HepG2 (cell line): ENCODE results near the gene MGLL. TPM values are rescaled to one million over a fixed set of nuclear protein-coding genes. Genes with fewer than 3 reads are reported as not detected.

Source experiments
- ATAC-seq: fragments of 200-7000 bp; cut with Tn5 transposase; 3 replicates; pipeline ENCODE4 v1.9.1; 2020; ENCODE audit warnings: mild to moderate bottlenecking, moderate library complexity
- BruUV-seq: library from RNA; stranded (reverse); fragments of 400-500 nt; replicated peaks from 2 replicates; lab custom pipeline; 2021; lab: Mats Ljungman, UMichigan
- CTCF ChIA-PET: fragments of 300-600 bp; formaldehyde crosslinking; extraction: SDS; loops from one replicate; lab custom pipeline; 2021; ENCODE audit warnings: low total read pairs, inconsistent platforms, low intra/inter-chr PET ratio; lab: Yijun Ruan, JAX
- POLR2A ChIA-PET: fragments of 350-600 bp; sonication (Branson Sonifier 250); formaldehyde crosslinking; loops from one replicate; lab custom pipeline; 2020; ENCODE audit warnings: antibody characterized with exemption, inconsistent platforms; lab: Yijun Ruan, JAX
- DNase-seq: peaks from one replicate; pipeline ENCODE4 v3.0.0-alpha.2; 2015; ENCODE audit warnings: low spot score
- FAIRE-seq: peaks from 3 replicates; lab custom pipeline; 2011; peaks lifted over from hg19 to GRCh38; lab: Jason Lieb, UNC
- H2AFZ ChIP-seq: one replicate; pipeline ENCODE4 v1.6.1; 2011; ENCODE audit warnings: low read length, inconsistent platforms
- H3K27ac ChIP-seq: fragments of 300-600 bp; 3 replicates; pipeline ENCODE4 v1.8.0; 2011; ENCODE audit warnings: mixed run types, mild to moderate bottlenecking, mixed read lengths, low read length, inconsistent platforms; ENCODE audit not compliant: insufficient read depth; ENCODE audit errors: extremely low read length
- H3K27me3 ChIP-seq, 2 experiments: fragments of 200-600 bp in 1 of 2; 2 replicates in 1 of 2; 3 replicates in 1 of 2; pipeline versions ENCODE4 v1.6.0 to v1.8.0; 2011; ENCODE audit warnings: low read length in 2 of 2, mild to moderate bottlenecking in 2 of 2, moderate library complexity in 2 of 2, inconsistent platforms in 1 of 2; ENCODE audit not compliant: insufficient read depth in 2 of 2, control insufficient read depth in 1 of 2
- H3K36me3 ChIP-seq, 2 experiments: fragments of 200-600 bp in 1 of 2; replicated peaks in 1 of 2; 2 replicates in 1 of 2; 3 replicates in 1 of 2; pipeline versions ENCODE4 v1.5.1 to v1.8.0; 2011; ENCODE audit warnings: low read length in 2 of 2, inconsistent platforms in 1 of 2; ENCODE audit not compliant: insufficient read depth in 2 of 2, control insufficient read depth in 1 of 2
- H3K4me1 ChIP-seq: 2 replicates; pipeline ENCODE4 v1.5.1; 2012; ENCODE audit warnings: low read length, inconsistent platforms; ENCODE audit not compliant: insufficient read depth
- H3K4me2 ChIP-seq: 2 replicates; pipeline ENCODE4 v1.6.0; 2011; ENCODE audit warnings: low read depth, low read length, inconsistent platforms
- H3K4me3 ChIP-seq, 3 experiments: fragments of 200-600 bp in 1 of 3; sonication (generic), shearing (Covaris generic) in 1 of 3; replicated peaks in 1 of 3; 2 replicates each; pipeline ENCODE4 v1.5.1; 2011 to 2016; ENCODE audit warnings: low read length in 3 of 3, inconsistent platforms in 2 of 3, low read depth in 2 of 3, mild to moderate bottlenecking in 2 of 3, control low read depth in 1 of 3, mixed read lengths in 1 of 3; ENCODE audit not compliant: insufficient read depth in 1 of 3
- H3K79me2 ChIP-seq: one replicate; pipeline ENCODE4 v1.6.1; 2011; ENCODE audit warnings: low read length, inconsistent platforms; ENCODE audit not compliant: insufficient read depth
- H3K9ac ChIP-seq: 2 replicates; pipeline ENCODE4 v1.6.0; 2011; ENCODE audit warnings: mild to moderate bottlenecking, low read depth, low read length, inconsistent platforms; ENCODE audit not compliant: insufficient read depth
- H3K9me3 ChIP-seq: 2 replicates; pipeline ENCODE4 v1.5.1; 2012; ENCODE audit warnings: mild to moderate bottlenecking, low read length
- H4K20me1 ChIP-seq: 2 replicates; pipeline ENCODE4 v1.6.0; 2011; ENCODE audit warnings: inconsistent platforms, mild to moderate bottlenecking, low read length, moderate library complexity; ENCODE audit not compliant: insufficient read depth
- ATF2 ChIP-seq: sonication (generic); formaldehyde crosslinking; IDR thresholded peaks from 2 replicates; pipeline ENCODE4 v1.4.0; 2020; ENCODE audit warnings: missing genetic modification reagents
- ATF6 ChIP-seq: sonication (generic); formaldehyde crosslinking; conservative IDR thresholded peaks from 2 replicates; pipeline ENCODE4 v1.4.0; 2020; ENCODE audit warnings: missing genetic modification reagents
- NFE2 ChIP-seq: sonication (generic); formaldehyde crosslinking; IDR thresholded peaks from 2 replicates; pipeline ENCODE4 v1.4.0; 2020; ENCODE audit warnings: missing genetic modification reagents
- SAP130 ChIP-seq: IDR thresholded peaks from 2 replicates; pipeline ENCODE4 v1.6.1; 2016; ENCODE audit warnings: low read depth
- SRSF9 ChIP-seq: fragments of 200-400 bp; formaldehyde crosslinking; IDR thresholded peaks from 2 replicates; pipeline ENCODE4 v1.6.1; 2018; ENCODE audit warnings: borderline replicate concordance, mild to moderate bottlenecking, low read depth, low read length; ENCODE audit not compliant: insufficient read depth, poor library complexity, severe bottlenecking
- TCF12 ChIP-seq, 2 experiments: fragments of 450-650 bp in 1 of 2; sonication (generic) in 1 of 2; formaldehyde crosslinking in 1 of 2; IDR thresholded peaks; 2 replicates each; pipeline versions ENCODE4 v1.6.1 to v1.8.0; 2017 to 2022; ENCODE audit warnings: antibody characterized with exemption in 1 of 2, mild to moderate bottlenecking in 1 of 2, missing genetic modification reagents in 1 of 2, moderate library complexity in 1 of 2
- ZNF121 ChIP-seq: sonication (generic); formaldehyde crosslinking; IDR thresholded peaks from 2 replicates; pipeline ENCODE4 v1.5.0; 2020; ENCODE audit warnings: mild to moderate bottlenecking, missing genetic modification reagents
- ZNF331 ChIP-seq: sonication (generic); formaldehyde crosslinking; IDR thresholded peaks from 2 replicates; pipeline ENCODE4 v1.4.0; 2020; ENCODE audit warnings: missing genetic modification reagents
- ZNF550 ChIP-seq: sonication (generic); formaldehyde crosslinking; IDR thresholded peaks from 2 replicates; pipeline ENCODE4 v1.4.0; 2020; ENCODE audit warnings: mild to moderate bottlenecking, missing genetic modification reagents, borderline replicate concordance
- ZNF562 ChIP-seq: sonication (generic); formaldehyde crosslinking; IDR thresholded peaks from 2 replicates; pipeline ENCODE4 v1.8.0; 2022; ENCODE audit warnings: missing genetic modification reagents, borderline replicate concordance
- ZSCAN21 ChIP-seq: sonication (generic); formaldehyde crosslinking; IDR thresholded peaks from 2 replicates; pipeline ENCODE4 v1.8.0; 2022; ENCODE audit warnings: mild to moderate bottlenecking, missing genetic modification reagents, moderate library complexity, borderline replicate concordance
- WGBS: methylation state at CpG from one replicate; pipeline ENCODE4 v1.1.6; 2017; ENCODE audit warnings: low lambda C conversion rate; 5-methylcytosine and 5-hydroxymethylcytosine counted together
- in situ Hi-C: cut with HindIII; loops from 2 replicates; pipeline ENCODE4 v1.10.0; 2017; ENCODE audit warnings: low pct_unique_long_range_greater_than_20kb; ENCODE audit not compliant: extremely low pct_ligation_motif_present
- intact Hi-C: fragments of 100-400 bp; cut with micrococcal nuclease; formaldehyde crosslinking; loops from one replicate; pipeline ENCODE4 v1.10.0; 2022; ENCODE audit not compliant: unreplicated experiment
- polyA plus RNA-seq, 8 experiments: library from polyadenylated mRNA; depleted of rRNA in 3 of 8; stranded (reverse) in 7 of 8; unstranded in 1 of 8; fragments of >200 nt; fragmentation: Illumina TruSeq in 4 of 8; extraction: Trizol in 4 of 8; gene quantifications; 2 replicates each; pipeline versions ENCODE4 v1.2.1 to v1.2.3, GENCODE V29; 2011 to 2016; ENCODE audit warnings: low read depth in 4 of 8, missing spikeins in 1 of 8, mixed read lengths in 1 of 8; ENCODE audit not compliant: insufficient read depth in 1 of 8
- total RNA-seq, 5 experiments: library from RNA; depleted of rRNA; stranded (reverse); fragments of >200 nt; fragmentation: Illumina TruSeq; extraction: Trizol; gene quantifications; 2 replicates each; pipeline ENCODE4 v1.2.3, GENCODE V29; 2016; ENCODE audit warnings: low read depth in 1 of 5
- TF ChIP-seq, protein P1 (sequence below): sonication (generic); formaldehyde crosslinking; IDR thresholded peaks from 2 replicates; pipeline ENCODE4 v1.4.0; 2020; ENCODE audit warnings: missing genetic modification reagents

MGLL gene
- total and polyA plus RNA-seq, 2 of the 13 experiments (the other 11 are each of a cell fraction or from before 2014, with no cell fraction given) = not detected

GRCh38 chr3:127687228-127687737 is 135.0 kb downstream of the MGLL start:
- no peak for TF ChIP-seq ZSCAN21
- TF ChIP-seq, protein P1, sequence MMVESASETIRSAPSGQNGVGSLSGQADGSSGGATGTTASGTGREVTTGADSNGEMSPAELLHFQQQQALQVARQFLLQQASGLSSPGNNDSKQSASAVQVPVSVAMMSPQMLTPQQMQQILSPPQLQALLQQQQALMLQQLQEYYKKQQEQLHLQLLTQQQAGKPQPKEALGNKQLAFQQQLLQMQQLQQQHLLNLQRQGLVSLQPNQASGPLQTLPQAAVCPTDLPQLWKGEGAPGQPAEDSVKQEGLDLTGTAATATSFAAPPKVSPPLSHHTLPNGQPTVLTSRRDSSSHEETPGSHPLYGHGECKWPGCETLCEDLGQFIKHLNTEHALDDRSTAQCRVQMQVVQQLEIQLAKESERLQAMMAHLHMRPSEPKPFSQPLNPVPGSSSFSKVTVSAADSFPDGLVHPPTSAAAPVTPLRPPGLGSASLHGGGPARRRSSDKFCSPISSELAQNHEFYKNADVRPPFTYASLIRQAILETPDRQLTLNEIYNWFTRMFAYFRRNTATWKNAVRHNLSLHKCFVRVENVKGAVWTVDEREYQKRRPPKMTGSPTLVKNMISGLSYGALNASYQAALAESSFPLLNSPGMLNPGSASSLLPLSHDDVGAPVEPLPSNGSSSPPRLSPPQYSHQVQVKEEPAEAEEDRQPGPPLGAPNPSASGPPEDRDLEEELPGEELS (CRISPR knock-in tag) = no peak
- no peak for TF ChIP-seq ATF6 (CRISPR knock-in tag)
- no peak for TF ChIP-seq ATF2 (CRISPR knock-in tag)
- TF ChIP-seq SRSF9 = no peak
- TF ChIP-seq NFE2 = no peak
- no peak for TF ChIP-seq ZNF331 (CRISPR knock-in tag)
- no peak for TF ChIP-seq ZNF562 (CRISPR knock-in tag)
- TF ChIP-seq ZNF550 (CRISPR knock-in tag) = no peak
- no peak for TF ChIP-seq TCF12 (IDR thresholded peaks at IDR 0.05)
- TF ChIP-seq TCF12 (CRISPR knock-in tag; IDR thresholded peaks at IDR 0.05) = no peak
- no peak for TF ChIP-seq SAP130 (CRISPR knock-in tag)
- TF ChIP-seq ZNF121 (CRISPR knock-in tag) = no peak
- DNase-seq (no peak), FAIRE-seq (no peak), ATAC-seq (no peak)
- Histone ChIP-seq H4K20me1 (no peaks in the 10 kb centered on the region), H2AFZ (no peak overlapping the region), H3K27me3 (peaks cover 0 to 6% of the 10 kb centered on the region in 2 experiments; a peak in 2 of 5 replicates), H3K4me2 (no peak overlapping the region), H3K36me3 (no peaks in the 10 kb centered on the region), H3K4me3 (no peak overlapping the region), H3K9ac (no peak overlapping the region), H3K4me1 (peaks cover 7% of the 10 kb centered on the region), H3K79me2 (no peaks in the 10 kb centered on the region), H3K27ac (no peak overlapping the region), H3K9me3 (no peaks in the 10 kb centered on the region)
- intact Hi-C loops = no loop called here
- 3% methylated on average over 2 of the region's 2 CpGs for WGBS
- ChIA-PET CTCF (no interaction called here), POLR2A (no interaction called here)
- in situ Hi-C loops = loop anchor here (10.0 kb wide), 1 partner anchor 278 kb away; no protein-coding TSS in a partner anchor
- no TSS peak for BruUV-seq
